Measurements from ENCODE around the gene RPS27A. TPM values are rescaled to one million over a fixed set of nuclear protein-coding genes. Genes with fewer than 3 reads are reported as not detected.

Gene RPS27A
- total and polyA plus RNA-seq, 2 donors (not counting 1 experiment from before 2014, with no cell fraction given): 1,678 to 3,107 TPM

DNA sequence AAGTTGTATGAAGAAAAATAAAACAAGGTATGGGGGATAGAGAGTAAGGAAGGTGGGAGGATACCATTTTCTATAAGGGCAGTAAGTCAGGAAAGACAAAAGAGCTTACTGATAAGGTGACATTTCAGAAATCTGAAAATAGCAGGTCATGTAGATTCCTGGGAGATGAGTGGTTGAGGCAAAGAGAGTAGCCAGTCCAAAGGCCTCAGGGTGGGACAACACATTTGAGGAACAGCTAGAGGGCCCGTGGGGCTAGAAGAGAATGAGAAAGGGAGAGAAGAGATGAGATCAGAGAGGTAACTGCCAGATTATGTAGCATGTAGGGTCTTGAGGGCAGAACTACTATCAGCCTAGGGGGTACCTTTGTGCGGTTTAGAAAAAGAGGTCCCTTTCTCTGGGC is 3.3 kb upstream of the RPS27A start:
- 93% methylated on average over 2 of the region's 2 CpGs for WGBS (ENCODE audit: insufficient coverage)
- H3K4me1 Mint-ChIP-seq: peaks cover 44% of the 10 kb centered on the region
- H3K4me3 Mint-ChIP-seq: no peak overlapping the region
- peaks cover 9% of the 10 kb centered on the region for H4K20me1 ChIP-seq (ENCODE audit: control insufficient read depth, insufficient read depth, low read length, poor library complexity, severe bottlenecking)
- H3K4me2 ChIP-seq (replicated peaks; ENCODE audit: low read depth, low read length, poor library complexity, severe bottlenecking): no peak overlapping the region
- H3K4me3 ChIP-seq (ENCODE audit: control extremely low read depth in 1 of 5, extremely low read depth in 1 of 5, insufficient read depth in 1 of 5, low read depth in 2 of 5, low read length in 4 of 5): no peak overlapping the region
- H3K79me2 ChIP-seq (ENCODE audit: control insufficient read depth, insufficient read depth, low read length): peaks cover 32% of the 10 kb centered on the region
- H3K27ac Mint-ChIP-seq: no peak overlapping the region
- peaks cover 0 to 7% (median 0%) of the 10 kb centered on the region in 3 donors for H3K9me3 ChIP-seq (ENCODE audit: control extremely low read depth in 1 of 3, control insufficient read depth in 2 of 3, insufficient read depth in 1 of 3, low read length in 2 of 3)
- H3K9me3 Mint-ChIP-seq (ENCODE audit: insufficient read depth): peaks cover 4% of the 10 kb centered on the region
- TF ChIP-seq EZH2 (IDR thresholded peaks at IDR 0.05; ENCODE audit: borderline replicate concordance, insufficient read depth, low read depth, low read length, poor library complexity, severe bottlenecking): no peak
- TF ChIP-seq CTCF (IDR thresholded peaks at IDR 0.05): no peak
- H3K9ac ChIP-seq (ENCODE audit: low read length): no peak overlapping the region
- ATAC-seq (ENCODE audit: low read depth): no peak
- H3K27ac ChIP-seq (ENCODE audit: low read length in 2 of 2): no peak overlapping the region
- no peaks in the 10 kb centered on the region for H3K27me3 ChIP-seq (replicated peaks in 1 of 4; ENCODE audit: control extremely low read depth in 1 of 4, control insufficient read depth in 3 of 4, insufficient read depth in 4 of 4, low read length in 3 of 4)
- no peak for DNase-seq
- ChIA-PET CTCF (interaction anchor here (0.8 kb wide), 1 partner anchor 8 kb away, joined by 6 read pairs; no protein-coding TSS in a partner anchor), POLR2A (interaction anchor here (0.6 to 0.7 kb wide), 2 partner anchors 43 to 100 kb away, joined by 3 to 6 read pairs; no protein-coding TSS in a partner anchor)
- H3K27me3 Mint-ChIP-seq: no peaks in the 10 kb centered on the region
- intact Hi-C loops (cut with micrococcal nuclease): loop anchor here (10.0 kb wide), 1 partner anchor 466 kb away; the partner anchor contains the start of gene PNPT1
- peaks cover 26 to 36% of the 10 kb centered on the region in 2 donors for H3K4me1 ChIP-seq (ENCODE audit: control insufficient read depth in 2 of 2, insufficient read depth in 2 of 2, low read length in 2 of 2)
- H2AFZ ChIP-seq (ENCODE audit: insufficient read depth, low read depth, low read length, poor library complexity, severe bottlenecking): no peak overlapping the region
- peaks cover 0 to 8% of the 10 kb centered on the region in 2 experiments for H3K36me3 ChIP-seq (replicated peaks in 1 of 2; ENCODE audit: control extremely low read depth in 1 of 2, control insufficient read depth in 1 of 2, extremely low read depth in 1 of 2, insufficient read depth in 2 of 2, low read length in 1 of 2)

DNA sequence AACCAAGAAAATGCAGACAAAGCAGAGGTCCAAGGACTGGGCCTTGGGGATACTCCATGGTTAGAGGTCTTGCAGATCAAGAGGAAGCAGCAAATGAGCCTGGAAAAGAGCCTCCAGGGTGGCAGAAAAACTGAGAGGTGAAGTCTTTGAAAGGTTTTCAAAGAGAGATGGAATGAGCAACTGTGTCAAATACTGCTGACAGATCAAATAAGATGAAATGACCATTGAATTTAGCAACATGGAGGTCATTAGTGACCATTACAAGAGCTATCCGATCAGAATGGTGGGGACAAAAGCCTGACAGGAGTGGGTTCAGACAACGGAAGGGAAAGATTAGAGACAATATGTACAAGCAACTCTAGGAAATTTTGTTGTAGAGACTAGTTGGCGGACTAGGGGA is 1.9 kb upstream of the RPS27A start:
- Mint-ChIP-seq H3K4me3 (peak overlapping the region; percentile 42), H3K27ac (peak overlapping the region; percentile 1), H3K4me1 (peaks cover 56% of the 10 kb centered on the region), H3K9me3 (ENCODE audit: insufficient read depth) (peaks cover 4% of the 10 kb centered on the region), H3K27me3 (no peaks in the 10 kb centered on the region)
- ATAC-seq (ENCODE audit: low read depth) (no peak), DNase-seq (no peak)
- H3K4me3 ChIP-seq (ENCODE audit: control extremely low read depth in 1 of 5, extremely low read depth in 1 of 5, insufficient read depth in 1 of 5, low read depth in 2 of 5, low read length in 4 of 5): no peak overlapping the region
- H3K9ac ChIP-seq (ENCODE audit: low read length): no peak overlapping the region
- peaks cover 28 to 42% of the 10 kb centered on the region in 2 donors for H3K4me1 ChIP-seq (ENCODE audit: control insufficient read depth in 2 of 2, insufficient read depth in 2 of 2, low read length in 2 of 2)
- H4K20me1 ChIP-seq (ENCODE audit: control insufficient read depth, insufficient read depth, low read length, poor library complexity, severe bottlenecking): peaks cover 15% of the 10 kb centered on the region
- no peaks in the 10 kb centered on the region for H3K27me3 ChIP-seq (replicated peaks in 1 of 4; ENCODE audit: control extremely low read depth in 1 of 4, control insufficient read depth in 3 of 4, insufficient read depth in 4 of 4, low read length in 3 of 4)
- no peak overlapping the region for H2AFZ ChIP-seq (ENCODE audit: insufficient read depth, low read depth, low read length, poor library complexity, severe bottlenecking)
- POLR2A ChIA-PET: no interaction called here
- peaks cover 0 to 22% of the 10 kb centered on the region in 2 experiments for H3K36me3 ChIP-seq (replicated peaks in 1 of 2; ENCODE audit: control extremely low read depth in 1 of 2, control insufficient read depth in 1 of 2, extremely low read depth in 1 of 2, insufficient read depth in 2 of 2, low read length in 1 of 2)
- TF ChIP-seq CTCF (IDR thresholded peaks at IDR 0.05): no peak
- TF ChIP-seq EZH2 (IDR thresholded peaks at IDR 0.05; ENCODE audit: borderline replicate concordance, insufficient read depth, low read depth, low read length, poor library complexity, severe bottlenecking): no peak
- CTCF ChIA-PET: interaction anchor here (0.7 kb wide), 2 partner anchors 197 to 201 kb away, joined by 3 read pairs; no protein-coding TSS in a partner anchor
- WGBS (ENCODE audit: insufficient coverage): 100% methylated on average over 3 of the region's 3 CpGs
- intact Hi-C loops (cut with micrococcal nuclease): loop anchor here (5.0 kb wide), 2 partner anchors 187 to 658 kb away; partner anchors contain the start of gene CCDC88A
- H3K9me3 ChIP-seq (ENCODE audit: control extremely low read depth in 1 of 3, control insufficient read depth in 2 of 3, insufficient read depth in 1 of 3, low read length in 2 of 3): no peaks in the 10 kb centered on the region
- peaks cover 32% of the 10 kb centered on the region for H3K79me2 ChIP-seq (ENCODE audit: control insufficient read depth, insufficient read depth, low read length)
- no peak overlapping the region for H3K4me2 ChIP-seq (replicated peaks; ENCODE audit: low read depth, low read length, poor library complexity, severe bottlenecking)
- H3K27ac ChIP-seq (ENCODE audit: low read length in 2 of 2): no peak overlapping the region
